GM23338 (cell line): ENCODE results near the gene CES4A.

Experiments
- EZH2 ChIP-seq: fragments of 200-600 bp; sonication (generic); IDR thresholded peaks from one replicate; pipeline ENCODE4 v1.8.0; 2017; ENCODE audit warnings: antibody characterized with exemption, mild to moderate bottlenecking, low read depth; ENCODE audit not compliant: unreplicated experiment
- EZH2phosphoT487 ChIP-seq: fragments of 200-600 bp; sonication (generic); IDR thresholded peaks from one replicate; pipeline ENCODE4 v1.8.1; 2018; ENCODE audit warnings: antibody characterized with exemption; ENCODE audit not compliant: unreplicated experiment
- POLR2AphosphoS5 ChIP-seq: IDR thresholded peaks from 2 replicates; pipeline ENCODE4 v1.6.1; 2016; ENCODE audit warnings: antibody characterized with exemption, low read depth
- ZNF114 ChIP-seq: fragments of 250-450 bp; sonication (Bioruptor Pico); IDR thresholded peaks from 2 replicates; pipeline ENCODE4 v1.5.0; 2020; ENCODE audit warnings: mild to moderate bottlenecking, moderate library complexity
- ZNF331 ChIP-seq: fragments of 250-450 bp; sonication (Bioruptor Pico); IDR thresholded peaks from 2 replicates; pipeline ENCODE4 v1.5.0; 2020; ENCODE audit warnings: low read depth, mild to moderate bottlenecking, moderate library complexity
- TF ChIP-seq, protein P1 (sequence below), 2 experiments: fragments of 200-600 bp in 1 of 2; sonication (generic) in 1 of 2; conservative IDR thresholded peaks; 2 replicates each; pipeline versions ENCODE4 v1.5.1 to v1.6.1; 2016 to 2017; ENCODE audit warnings: antibody characterized with exemption in 2 of 2, low read depth in 2 of 2, mild to moderate bottlenecking in 2 of 2, moderate library complexity in 1 of 2
- TF ChIP-seq, protein P2 (sequence below): IDR thresholded peaks from 2 replicates; pipeline ENCODE4 v1.6.1; 2016; ENCODE audit warnings: antibody characterized with exemption
- TF ChIP-seq, protein P3 (sequence below): IDR thresholded peaks from one replicate; pipeline ENCODE4 v1.6.1; 2018; ENCODE audit warnings: antibody characterized with exemption; ENCODE audit not compliant: unreplicated experiment

DNA sequence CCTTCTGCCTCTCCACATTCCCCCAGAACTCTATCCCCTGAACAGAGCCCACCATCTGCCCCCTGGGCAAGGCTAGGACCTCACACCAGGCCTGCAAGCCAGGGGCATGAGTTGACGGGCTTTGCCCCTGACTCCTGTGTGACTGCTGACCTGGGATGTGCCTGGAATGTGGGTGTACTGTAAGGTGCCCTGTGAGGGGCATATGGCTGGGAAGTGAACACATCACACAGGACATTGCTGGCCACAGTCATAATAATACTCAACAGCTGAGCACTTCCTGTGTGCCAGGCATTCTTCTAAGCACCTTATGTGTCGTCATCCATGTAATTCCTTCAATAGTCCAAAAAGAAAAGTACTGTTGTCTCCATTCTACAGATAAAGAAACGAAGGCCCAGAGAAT is 13.3 kb downstream of the CES4A start:
- TF ChIP-seq EZH2 = no peak
- TF ChIP-seq, protein P1, sequence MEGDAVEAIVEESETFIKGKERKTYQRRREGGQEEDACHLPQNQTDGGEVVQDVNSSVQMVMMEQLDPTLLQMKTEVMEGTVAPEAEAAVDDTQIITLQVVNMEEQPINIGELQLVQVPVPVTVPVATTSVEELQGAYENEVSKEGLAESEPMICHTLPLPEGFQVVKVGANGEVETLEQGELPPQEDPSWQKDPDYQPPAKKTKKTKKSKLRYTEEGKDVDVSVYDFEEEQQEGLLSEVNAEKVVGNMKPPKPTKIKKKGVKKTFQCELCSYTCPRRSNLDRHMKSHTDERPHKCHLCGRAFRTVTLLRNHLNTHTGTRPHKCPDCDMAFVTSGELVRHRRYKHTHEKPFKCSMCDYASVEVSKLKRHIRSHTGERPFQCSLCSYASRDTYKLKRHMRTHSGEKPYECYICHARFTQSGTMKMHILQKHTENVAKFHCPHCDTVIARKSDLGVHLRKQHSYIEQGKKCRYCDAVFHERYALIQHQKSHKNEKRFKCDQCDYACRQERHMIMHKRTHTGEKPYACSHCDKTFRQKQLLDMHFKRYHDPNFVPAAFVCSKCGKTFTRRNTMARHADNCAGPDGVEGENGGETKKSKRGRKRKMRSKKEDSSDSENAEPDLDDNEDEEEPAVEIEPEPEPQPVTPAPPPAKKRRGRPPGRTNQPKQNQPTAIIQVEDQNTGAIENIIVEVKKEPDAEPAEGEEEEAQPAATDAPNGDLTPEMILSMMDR (conservative IDR thresholded peaks at IDR 0.05; ENCODE audit: low read depth in 2 of 2) = no peak
- TF ChIP-seq, protein P2, sequence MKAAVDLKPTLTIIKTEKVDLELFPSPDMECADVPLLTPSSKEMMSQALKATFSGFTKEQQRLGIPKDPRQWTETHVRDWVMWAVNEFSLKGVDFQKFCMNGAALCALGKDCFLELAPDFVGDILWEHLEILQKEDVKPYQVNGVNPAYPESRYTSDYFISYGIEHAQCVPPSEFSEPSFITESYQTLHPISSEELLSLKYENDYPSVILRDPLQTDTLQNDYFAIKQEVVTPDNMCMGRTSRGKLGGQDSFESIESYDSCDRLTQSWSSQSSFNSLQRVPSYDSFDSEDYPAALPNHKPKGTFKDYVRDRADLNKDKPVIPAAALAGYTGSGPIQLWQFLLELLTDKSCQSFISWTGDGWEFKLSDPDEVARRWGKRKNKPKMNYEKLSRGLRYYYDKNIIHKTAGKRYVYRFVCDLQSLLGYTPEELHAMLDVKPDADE = no peak
- no peak for TF ChIP-seq ZNF114
- TF ChIP-seq, protein P3, sequence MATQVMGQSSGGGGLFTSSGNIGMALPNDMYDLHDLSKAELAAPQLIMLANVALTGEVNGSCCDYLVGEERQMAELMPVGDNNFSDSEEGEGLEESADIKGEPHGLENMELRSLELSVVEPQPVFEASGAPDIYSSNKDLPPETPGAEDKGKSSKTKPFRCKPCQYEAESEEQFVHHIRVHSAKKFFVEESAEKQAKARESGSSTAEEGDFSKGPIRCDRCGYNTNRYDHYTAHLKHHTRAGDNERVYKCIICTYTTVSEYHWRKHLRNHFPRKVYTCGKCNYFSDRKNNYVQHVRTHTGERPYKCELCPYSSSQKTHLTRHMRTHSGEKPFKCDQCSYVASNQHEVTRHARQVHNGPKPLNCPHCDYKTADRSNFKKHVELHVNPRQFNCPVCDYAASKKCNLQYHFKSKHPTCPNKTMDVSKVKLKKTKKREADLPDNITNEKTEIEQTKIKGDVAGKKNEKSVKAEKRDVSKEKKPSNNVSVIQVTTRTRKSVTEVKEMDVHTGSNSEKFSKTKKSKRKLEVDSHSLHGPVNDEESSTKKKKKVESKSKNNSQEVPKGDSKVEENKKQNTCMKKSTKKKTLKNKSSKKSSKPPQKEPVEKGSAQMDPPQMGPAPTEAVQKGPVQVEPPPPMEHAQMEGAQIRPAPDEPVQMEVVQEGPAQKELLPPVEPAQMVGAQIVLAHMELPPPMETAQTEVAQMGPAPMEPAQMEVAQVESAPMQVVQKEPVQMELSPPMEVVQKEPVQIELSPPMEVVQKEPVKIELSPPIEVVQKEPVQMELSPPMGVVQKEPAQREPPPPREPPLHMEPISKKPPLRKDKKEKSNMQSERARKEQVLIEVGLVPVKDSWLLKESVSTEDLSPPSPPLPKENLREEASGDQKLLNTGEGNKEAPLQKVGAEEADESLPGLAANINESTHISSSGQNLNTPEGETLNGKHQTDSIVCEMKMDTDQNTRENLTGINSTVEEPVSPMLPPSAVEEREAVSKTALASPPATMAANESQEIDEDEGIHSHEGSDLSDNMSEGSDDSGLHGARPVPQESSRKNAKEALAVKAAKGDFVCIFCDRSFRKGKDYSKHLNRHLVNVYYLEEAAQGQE = no peak
- no peak for TF ChIP-seq POLR2AphosphoS5
- TF ChIP-seq ZNF331 (CRISPR knock-in tag) = no peak
- TF ChIP-seq EZH2phosphoT487 = no peak
